ENCODE data around the gene TAS1R2.

- no peak for TF ChIP-seq CTCF (IDR thresholded peaks at IDR 0.05)
- no peak for TF ChIP-seq POLR2A (IDR thresholded peaks at IDR 0.05)
Measured at GRCh38 chr1:18855573-18855972, 3.9 kb downstream of the TAS1R2 start.
